Measurements from ENCODE around the gene SLC15A3. TPM values are rescaled to one million over a fixed set of nuclear protein-coding genes. Genes with fewer than 3 reads are reported as not detected.

Gene SLC15A3
- total and polyA plus RNA-seq, 2 experiments from 2014 or later, result 14.2 to 15.8 TPM

- Histone ChIP-seq H3K27me3 (ENCODE audit: insufficient read depth) (peaks cover 18% of the 10 kb centered on the region), H3K36me3 (ENCODE audit: insufficient read depth) (no peaks in the 10 kb centered on the region), H3K4me2 (no peak overlapping the region), H3F3A (replicated peaks; ENCODE audit: low read depth) (peaks cover 8% of the 10 kb centered on the region), H3K9me2 (ENCODE audit: insufficient read depth) (no peaks in the 10 kb centered on the region), H4K20me1 (replicated peaks; ENCODE audit: insufficient read depth) (0 out of 2 replicates have a peak, but pooled peaks cover 3% of the 10 kb centered on the region), H3K4me1 (ENCODE audit: insufficient read depth) (peaks cover 19% of the 10 kb centered on the region), H3K79me2 (replicated peaks; ENCODE audit: insufficient read depth) (peaks cover 6% of the 10 kb centered on the region; the same call in 1 of the 2 replicates), H3K4me3 (no peak overlapping the region), H3K27ac (ENCODE audit: low read depth) (no peak overlapping the region), H2AFZ (no peak overlapping the region)
- DNase-seq (ENCODE audit: low spot score) (no peak), ATAC-seq (no peak)
- no peaks in the 10 kb centered on the region for H3K9me3 Mint-ChIP-seq
- H3K4me3 Mint-ChIP-seq, result no peak overlapping the region
- no peak for TF ChIP-seq EZH2 (IDR thresholded peaks at IDR 0.05; ENCODE audit: low read depth, unreplicated experiment)
- no peak for TF ChIP-seq ZNF331 (CRISPR knock-in tag; IDR thresholded peaks at IDR 0.05; ENCODE audit: low read depth)
- no peak for TF ChIP-seq EZH2phosphoT487 (IDR thresholded peaks at IDR 0.05; ENCODE audit: unreplicated experiment)
- no peak for TF ChIP-seq CREB1 (CRISPR knock-in tag; IDR thresholded peaks at IDR 0.05; ENCODE audit: low read depth)
- no peak for TF ChIP-seq REST (IDR thresholded peaks at IDR 0.05; ENCODE audit: unreplicated experiment)
- TF ChIP-seq JUNB (IDR thresholded peaks at IDR 0.05; ENCODE audit: unreplicated experiment), result no peak
- TF ChIP-seq STAT1 (IDR thresholded peaks at IDR 0.05; ENCODE audit: unreplicated experiment), result no peak
- TF ChIP-seq ETS1 (IDR thresholded peaks at IDR 0.05), result no peak
- TF ChIP-seq ZNF114 (CRISPR knock-in tag; IDR thresholded peaks at IDR 0.05), result no peak
- TF ChIP-seq CTCF (conservative IDR thresholded peaks at IDR 0.05; ENCODE audit: low read depth in 2 of 2), result no peak
- TF ChIP-seq NANOG (IDR thresholded peaks at IDR 0.05; ENCODE audit: borderline replicate concordance), result no peak
- TF ChIP-seq ZNF462 (CRISPR knock-in tag; IDR thresholded peaks at IDR 0.05), result no peak
- TF ChIP-seq POLR2AphosphoS5 (IDR thresholded peaks at IDR 0.05; ENCODE audit: low read depth), result no peak
- H3K27me3 Mint-ChIP-seq (ENCODE audit: insufficient read depth, low read depth, poor library complexity), result peaks cover 25% of the 10 kb centered on the region
- peaks cover 35% of the 10 kb centered on the region for H3K4me1 Mint-ChIP-seq
- H3K27ac Mint-ChIP-seq, result no peak overlapping the region
- H3K36me3 Mint-ChIP-seq (ENCODE audit: low read depth), result peaks cover 3% of the 10 kb centered on the region; the same call in 1 of the 3 replicates
Observed at GRCh38 chr11:60946601-60947264, 5.2 kb downstream of the SLC15A3 start.
